HG03135 (cell line): ENCODE results near the gene SP3.

Source experiments
- ATAC-seq: cut with Tn5 transposase; IDR thresholded peaks from one replicate; pipeline ENCODE4 v1.9.1; 2021; ENCODE audit warnings: mild to moderate bottlenecking, moderate library complexity; ENCODE audit not compliant: unreplicated experiment

SP3 gene

GRCh38 chr2:173860566-173860965 lies 104.6 kb downstream of the SP3 start:
- no peak for ATAC-seq

GRCh38 chr2:173860082-173860481 lies 105.1 kb downstream of the SP3 start:
- no peak for ATAC-seq

- no peak for ATAC-seq
Measured at GRCh38 chr2:173858291-173858731, 106.9 kb downstream of the SP3 start.
